Ramos (cell line): ENCODE data around the gene PVRIG.
"Not testable (repeated sequence)": the region's sequence is repeated elsewhere in the genome, so short reads cannot be mapped to it uniquely, and the experiment has no call there.

Experiments
- in situ Hi-C: fragments of 300-500 bp; cut with MboI; formaldehyde crosslinking; loops from one replicate; pipeline ENCODE4 v1.14.3; 2022; ENCODE audit warnings: low sequenced_read_pairs; ENCODE audit not compliant: unreplicated experiment

The PVRIG gene

DNA sequence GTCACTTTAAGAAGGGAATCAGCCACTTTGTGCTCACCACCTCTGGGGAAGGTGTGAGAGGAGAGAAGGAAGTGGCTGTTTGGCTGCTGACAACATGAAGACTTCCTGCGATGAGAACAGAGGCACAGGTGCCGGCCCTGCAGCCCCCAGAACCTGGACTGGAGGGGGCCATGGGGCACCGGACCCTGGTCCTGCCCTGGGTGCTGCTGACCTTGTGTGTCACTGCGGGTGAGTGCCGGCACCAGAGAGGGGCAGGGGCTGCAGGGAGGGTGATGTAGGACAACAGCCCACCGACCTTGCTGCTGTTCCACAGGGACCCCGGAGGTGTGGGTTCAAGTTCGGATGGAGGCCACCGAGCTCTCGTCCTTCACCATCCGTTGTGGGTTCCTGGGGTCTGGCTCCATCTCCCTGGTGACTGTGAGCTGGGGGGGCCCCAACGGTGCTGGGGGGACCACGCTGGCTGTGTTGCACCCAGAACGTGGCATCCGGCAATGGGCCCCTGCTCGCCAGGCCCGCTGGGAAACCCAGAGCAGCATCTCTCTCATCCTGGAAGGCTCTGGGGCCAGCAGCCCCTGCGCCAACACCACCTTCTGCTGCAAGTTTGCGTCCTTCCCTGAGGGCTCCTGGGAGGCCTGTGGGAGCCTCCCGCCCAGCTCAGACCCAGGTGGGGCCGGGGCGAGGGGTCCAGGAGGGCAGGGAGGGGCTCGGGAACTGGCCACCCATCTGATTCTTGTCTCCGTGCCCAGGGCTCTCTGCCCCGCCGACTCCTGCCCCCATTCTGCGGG, at the start of gene PVRIG:
PVRIG (plus strand) TSS at position 149 of the 785 bp plus-strand sequence; CDS start at position 171, 22 bp downstream.
- in situ Hi-C loops = not testable (repeated sequence)

DNA sequence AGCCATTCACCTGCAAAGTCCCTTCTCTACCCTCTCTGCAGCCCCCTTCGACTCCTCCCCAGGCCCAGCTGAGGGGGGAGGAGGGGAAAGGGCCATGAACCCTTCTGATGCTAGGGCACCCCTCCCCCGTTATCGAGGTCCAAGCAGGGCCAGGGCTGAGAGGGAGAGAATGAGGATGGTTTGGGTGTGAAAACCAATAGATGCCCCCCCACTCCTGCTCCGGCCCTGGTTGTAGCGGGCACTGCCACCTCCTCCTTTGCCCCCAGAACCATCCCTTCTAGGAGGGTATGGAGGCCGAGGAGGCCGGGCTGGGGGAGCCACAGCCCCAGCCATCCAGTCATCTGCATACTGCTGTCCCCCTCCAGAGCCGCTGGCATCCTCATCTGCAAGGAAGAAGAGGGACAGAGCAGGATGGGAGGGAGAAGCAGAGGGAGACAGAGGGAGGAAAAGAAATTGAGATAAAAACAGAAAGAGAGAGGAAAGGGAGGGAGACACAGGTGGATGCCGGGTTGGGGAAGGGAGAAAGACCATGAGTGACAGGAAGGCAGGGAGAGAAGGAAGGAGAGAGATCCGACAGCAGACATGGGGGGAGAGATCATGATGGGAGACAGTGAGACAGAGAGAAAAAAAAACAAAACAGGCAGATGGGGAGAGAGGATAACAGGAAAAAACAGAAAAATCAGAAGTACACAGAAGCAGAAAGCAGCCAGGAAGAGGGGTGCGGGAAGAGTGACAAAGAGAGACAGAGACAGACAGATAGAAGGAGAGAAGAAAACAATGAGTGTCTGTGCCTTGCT, 49.5 kb upstream of the PVRIG start:
- in situ Hi-C loops = no loop called here

DNA sequence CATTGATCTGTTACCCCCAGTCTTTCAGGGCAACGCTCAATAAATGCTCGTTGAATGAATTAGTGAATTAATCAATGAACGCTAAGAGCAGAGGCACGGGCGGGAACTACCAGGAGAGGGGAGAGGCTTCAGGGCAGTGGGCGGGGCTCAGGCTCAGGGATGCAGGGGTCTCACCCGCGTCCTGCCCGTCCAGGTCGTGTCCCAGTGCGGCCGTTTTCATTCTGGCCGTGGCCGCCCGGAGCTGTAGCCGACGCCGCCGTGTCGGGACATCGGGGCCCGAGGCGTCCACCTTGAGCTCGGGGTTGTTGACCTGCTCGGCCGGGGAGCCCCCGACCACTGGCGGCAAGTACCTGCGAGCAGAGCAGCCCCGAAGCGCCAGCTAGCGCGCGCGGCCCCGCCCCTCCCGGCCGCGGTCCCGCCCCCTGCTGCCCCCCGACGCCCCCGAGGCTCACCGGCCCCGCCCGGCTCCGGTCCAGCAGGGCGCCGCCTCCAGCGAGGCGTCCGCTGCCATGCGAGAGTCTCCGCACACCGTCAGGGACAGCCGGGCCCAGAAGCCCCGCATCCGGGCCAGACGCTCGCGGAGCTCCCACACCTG, 48.6 kb upstream of the PVRIG start:
- in situ Hi-C loops = no loop called here

GRCh38 chr7:100171840-100172239, 47.9 kb upstream of the PVRIG start:
- in situ Hi-C loops = no loop called here

- in situ Hi-C loops = no loop called here
Measured at GRCh38 chr7:100173806-100174495, 45.8 kb upstream of the PVRIG start.

GRCh38 chr7:100174582-100174981, 45.2 kb upstream of the PVRIG start:
- in situ Hi-C loops = no loop called here

DNA sequence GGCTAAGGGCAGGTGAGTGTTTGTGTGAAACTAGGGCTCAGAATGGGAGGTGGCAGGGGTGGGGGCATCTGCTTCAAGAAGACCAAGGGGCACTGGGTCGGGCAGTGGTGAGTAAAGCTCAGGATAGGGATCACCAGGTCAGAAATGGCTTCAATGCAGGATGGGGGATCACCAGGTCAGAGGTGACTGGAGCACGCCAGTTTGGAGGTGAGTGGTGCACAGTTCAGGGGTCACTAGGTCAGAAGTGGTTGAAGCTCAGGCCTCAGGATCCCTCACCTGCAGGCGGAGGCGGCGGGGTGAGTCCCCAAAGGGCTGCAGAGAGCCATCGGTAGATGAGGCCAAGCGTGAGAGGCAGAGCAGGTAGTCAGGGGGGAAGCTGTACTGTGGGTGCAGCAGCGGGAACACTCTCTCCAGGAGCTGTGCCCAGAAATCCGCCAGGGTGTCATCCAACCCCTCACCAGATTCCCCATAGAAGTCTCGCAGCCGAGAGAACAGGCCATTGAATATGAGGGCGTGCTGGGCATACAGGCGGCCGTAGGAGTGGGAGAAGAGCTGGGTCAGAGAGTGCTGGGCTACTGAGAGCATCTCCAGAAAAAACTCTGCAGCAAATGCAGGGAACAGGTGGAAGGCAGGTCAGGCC, 44.3 kb upstream of the PVRIG start:
- in situ Hi-C loops = loop anchor here (25.0 kb wide), 1 partner anchor 1687 kb away; no protein-coding TSS in a partner anchor

- in situ Hi-C loops = loop anchor here (25.0 kb wide), 1 partner anchor 1686 kb away; no protein-coding TSS in a partner anchor
Measured at GRCh38 chr7:100176096-100177044, 43.4 kb upstream of the PVRIG start.

DNA sequence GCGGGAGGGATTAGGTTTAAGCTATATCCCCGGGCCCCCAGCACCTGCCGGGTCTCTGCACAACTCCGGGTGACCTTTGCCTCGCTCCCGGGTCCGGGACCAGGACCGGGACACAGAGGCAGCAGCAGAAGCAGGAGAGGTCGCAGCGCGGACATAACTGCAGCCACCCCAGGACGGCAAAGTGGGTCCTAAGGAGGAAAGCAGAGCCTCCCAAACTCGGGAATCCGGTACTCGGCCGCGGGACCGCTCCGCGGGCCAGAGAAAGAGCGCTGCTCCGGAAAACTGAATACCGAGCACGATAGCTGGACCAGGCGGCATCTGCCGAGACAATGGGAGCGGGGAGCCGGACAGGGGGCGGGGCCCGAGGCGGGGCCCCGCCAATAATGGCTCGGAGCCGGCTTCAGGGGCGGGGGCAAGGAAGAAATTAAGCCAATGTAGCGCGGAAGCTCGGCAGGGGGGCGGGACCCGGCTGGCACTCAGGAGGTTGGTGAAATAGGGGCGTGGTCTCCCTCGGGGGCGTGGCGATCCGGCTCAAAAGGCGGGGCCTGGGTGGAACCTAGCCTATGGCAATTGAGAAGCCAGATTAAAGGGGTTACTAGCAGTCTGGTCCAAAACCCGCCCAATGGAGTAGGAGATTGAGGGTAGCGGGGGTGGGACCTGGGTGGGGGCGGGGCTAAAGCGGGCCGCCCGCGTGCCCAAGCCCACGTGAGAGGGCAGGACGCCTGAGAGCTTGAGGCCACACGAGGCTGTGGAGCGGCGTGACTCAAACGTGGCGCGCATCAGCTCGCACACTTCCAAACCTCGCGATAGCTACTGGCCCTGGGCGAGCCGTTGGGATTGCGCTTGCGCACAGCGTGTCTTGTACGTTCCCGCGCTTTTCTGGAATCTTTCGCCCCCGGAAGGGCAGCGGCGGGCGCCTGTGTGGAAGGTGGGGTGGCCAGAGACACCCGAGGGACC, 42.4 kb upstream of the PVRIG start, which contains the start of the genes GPC2 and STAG3:
GPC2 (minus strand) TSS at position 337 of the 957 bp plus-strand sequence; CDS start at position 155, 182 bp downstream.
STAG3 (plus strand) TSS at position 874 of the 957 bp plus-strand sequence. CDS start 2,639 bp downstream, outside the sequence.
- in situ Hi-C loops = loop anchor here (25.0 kb wide), 1 partner anchor 1685 kb away; no protein-coding TSS in a partner anchor

DNA sequence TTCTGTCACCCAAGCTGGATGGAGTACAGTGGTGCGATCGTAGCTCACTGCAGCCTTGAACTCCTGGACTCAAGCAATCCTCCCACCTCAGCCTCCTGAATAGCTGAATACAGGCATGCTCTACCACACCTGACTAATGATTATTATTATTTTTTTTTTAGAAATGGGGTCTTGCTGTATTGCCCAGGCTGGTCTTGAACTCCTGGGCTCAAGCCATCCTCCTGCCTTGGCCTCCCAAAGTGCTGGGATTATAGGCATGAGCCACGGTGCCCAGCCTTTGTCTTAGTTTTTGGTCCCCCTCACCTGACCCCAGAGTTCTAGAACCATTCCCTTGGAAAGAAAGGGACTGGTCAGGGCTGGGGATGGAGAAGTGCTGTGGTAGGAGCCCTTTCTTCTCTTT, 39.7 kb upstream of the PVRIG start:
- in situ Hi-C loops = loop anchor here (25.0 kb wide), 1 partner anchor 1682 kb away; no protein-coding TSS in a partner anchor

DNA sequence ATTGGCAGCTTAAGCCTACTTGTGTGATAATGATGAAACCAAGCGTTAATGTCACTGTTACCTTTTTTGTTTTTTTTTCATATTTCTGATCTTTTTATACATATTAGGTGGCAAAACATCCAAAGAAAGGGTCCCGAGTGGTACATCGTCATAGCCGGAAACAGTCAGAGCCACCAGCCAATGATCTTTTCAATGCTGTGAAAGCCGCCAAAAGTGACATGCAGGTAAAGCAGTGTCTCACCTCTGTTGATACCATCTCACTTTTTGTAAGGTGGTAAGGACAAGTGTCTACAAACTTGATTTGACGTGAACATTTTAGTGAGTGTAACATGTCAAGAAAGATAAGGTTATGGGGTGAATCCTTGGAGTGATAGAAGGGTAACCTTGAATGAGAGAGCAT, 37.1 kb upstream of the PVRIG start:
- in situ Hi-C loops = loop anchor here (25.0 kb wide), 1 partner anchor 1680 kb away; no protein-coding TSS in a partner anchor

DNA sequence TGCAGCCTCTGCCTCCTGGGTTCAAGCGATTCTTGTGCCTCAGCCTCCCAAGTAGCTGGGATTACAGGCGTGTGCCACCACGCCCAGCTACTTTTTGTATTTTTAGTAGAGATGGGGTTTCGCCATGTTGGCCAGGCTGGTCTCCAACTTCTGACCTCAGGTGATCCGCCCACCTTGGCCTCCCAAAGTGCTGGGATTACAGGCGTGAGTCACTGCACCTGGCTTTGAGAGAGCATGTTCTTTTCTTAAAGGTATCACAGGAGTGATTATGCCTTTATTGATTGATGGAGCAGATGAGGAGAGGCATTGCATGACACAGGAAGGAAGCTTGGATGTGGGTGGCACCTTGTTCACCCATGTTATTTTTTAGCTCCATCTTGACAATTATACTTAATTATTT, 36.7 kb upstream of the PVRIG start:
- in situ Hi-C loops = loop anchor here (25.0 kb wide), 1 partner anchor 1679 kb away; no protein-coding TSS in a partner anchor

DNA sequence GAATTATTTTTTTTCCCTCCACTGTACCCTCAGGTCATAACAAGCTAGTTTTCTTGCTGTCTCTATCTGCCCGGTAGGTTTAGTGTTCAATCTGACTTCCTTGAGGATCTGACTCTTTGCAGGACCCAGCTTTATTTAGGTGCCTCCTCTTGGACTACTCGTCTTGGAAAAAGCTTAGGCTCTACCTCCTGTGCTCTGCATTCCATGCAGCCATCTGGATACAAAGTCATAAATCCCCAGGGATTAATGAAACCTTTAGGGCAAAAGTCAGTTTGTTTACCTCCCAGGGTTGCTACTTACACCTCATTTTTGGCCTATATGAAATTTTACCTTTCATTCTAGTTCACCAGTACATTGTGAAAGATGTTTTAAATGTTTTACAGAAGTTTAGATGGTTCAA, 34.0 kb upstream of the PVRIG start:
- in situ Hi-C loops = loop anchor here (25.0 kb wide), 1 partner anchor 1677 kb away; no protein-coding TSS in a partner anchor

DNA sequence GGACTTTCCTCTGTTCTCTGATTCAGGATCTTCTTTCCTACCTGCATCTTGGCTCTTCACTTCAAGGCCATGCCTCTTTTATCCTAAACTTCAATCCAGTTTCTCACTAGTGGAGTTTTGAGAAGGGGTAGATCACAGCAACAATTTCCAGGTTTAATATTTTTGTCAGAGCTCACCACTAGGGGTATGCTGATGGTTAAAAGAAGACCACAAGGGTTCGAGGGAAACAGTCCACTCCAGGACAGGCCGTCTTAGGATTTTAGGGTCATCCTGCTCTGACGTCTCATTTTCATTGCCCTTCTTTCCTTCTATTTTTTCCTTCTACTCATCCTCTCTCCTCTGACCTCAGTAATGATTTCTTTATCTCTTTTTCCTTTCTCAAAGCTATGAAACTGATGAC, 30.7 kb upstream of the PVRIG start:
- in situ Hi-C loops = loop anchor here (25.0 kb wide), 1 partner anchor 1673 kb away; no protein-coding TSS in a partner anchor

DNA sequence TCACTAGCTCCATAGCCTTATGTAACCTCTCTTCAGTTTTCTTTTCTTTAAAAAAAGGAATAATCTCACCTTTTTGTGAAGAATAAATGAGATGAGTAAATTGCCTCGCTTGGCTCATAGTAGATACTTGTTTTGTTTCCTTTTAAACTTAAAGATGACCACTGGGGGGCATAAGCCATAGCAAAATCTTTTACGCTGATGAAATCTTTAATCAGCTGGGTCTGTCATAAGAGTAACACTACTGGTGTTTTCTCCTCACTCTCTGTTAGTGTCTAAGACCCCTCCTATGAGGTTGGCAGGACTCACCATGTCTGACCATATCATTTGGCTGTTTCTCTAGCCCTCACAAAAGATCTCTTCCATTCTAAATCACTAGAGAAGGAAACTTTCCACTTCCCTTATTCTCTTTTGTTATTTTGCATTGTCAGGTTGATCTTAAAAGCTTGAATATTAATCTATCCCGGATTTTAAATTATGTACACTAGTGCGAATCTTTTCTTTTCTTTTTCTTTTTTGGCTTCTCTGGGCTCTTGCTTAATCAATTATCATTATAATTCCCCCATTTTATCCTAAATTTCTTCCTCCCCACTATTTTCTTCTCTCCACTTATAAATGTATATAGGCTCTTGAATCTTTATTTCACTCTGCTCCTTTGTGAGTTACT, 29.6 kb upstream of the PVRIG start:
- in situ Hi-C loops = loop anchor here (25.0 kb wide), 1 partner anchor 1672 kb away; no protein-coding TSS in a partner anchor

DNA sequence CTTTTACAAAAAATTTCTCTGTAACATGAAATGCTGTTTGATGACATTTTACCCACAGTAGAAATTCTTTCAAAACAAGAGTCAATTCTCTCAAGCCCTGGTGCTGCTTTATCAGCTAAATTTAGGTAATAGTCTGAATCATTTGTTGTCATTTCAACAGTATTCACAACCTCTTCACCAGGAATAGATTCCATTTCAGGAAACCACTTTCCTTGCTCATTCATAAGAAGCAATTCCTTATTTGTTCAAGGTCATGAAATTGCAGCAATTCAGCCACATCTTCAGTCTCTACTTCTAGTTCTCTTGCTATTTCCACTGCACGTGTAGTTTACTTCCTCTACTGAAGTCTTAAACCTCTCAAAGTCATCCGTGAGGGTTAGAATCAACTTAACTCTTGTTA, 28.0 kb upstream of the PVRIG start:
- in situ Hi-C loops = loop anchor here (25.0 kb wide), 1 partner anchor 1671 kb away; no protein-coding TSS in a partner anchor
